GM18867 (cell line): Measurements from ENCODE around the gene NANOS1.
"Not testable (repeated sequence)": the region's sequence is repeated elsewhere in the genome, so short reads cannot be mapped to it uniquely, and the experiment has no call there.

Experiments
- ATAC-seq: cut with Tn5 transposase; IDR thresholded peaks from one replicate; pipeline ENCODE4 v1.9.1; 2021; ENCODE audit warnings: mild to moderate bottlenecking, moderate library complexity; ENCODE audit not compliant: unreplicated experiment

Gene NANOS1

GRCh38 chr10:119006451-119007210 is 22.9 kb upstream of the NANOS1 start:
- ATAC-seq, result no peak

GRCh38 chr10:119007211-119007574 is 22.3 kb upstream of the NANOS1 start:
- no peak for ATAC-seq

GRCh38 chr10:119020627-119020946 is 8.9 kb upstream of the NANOS1 start:
- no peak for ATAC-seq

- no peak for ATAC-seq
Observed at GRCh38 chr10:119022846-119023552, 6.5 kb upstream of the NANOS1 start.

- no peak for ATAC-seq
Observed at GRCh38 chr10:119023553-119023868, 6.0 kb upstream of the NANOS1 start.

- ATAC-seq, result no peak
Observed at GRCh38 chr10:119024882-119025281, 4.6 kb upstream of the NANOS1 start.

GRCh38 chr10:119025336-119025735 is 4.2 kb upstream of the NANOS1 start:
- no peak for ATAC-seq

- no peak for ATAC-seq
Observed at GRCh38 chr10:119025776-119026175, 3.7 kb upstream of the NANOS1 start.

- ATAC-seq, result no peak
Observed at GRCh38 chr10:119026301-119027110, 3.0 kb upstream of the NANOS1 start.

- ATAC-seq, result not testable (repeated sequence)
Observed at GRCh38 chr10:119028445-119028899, 1.0 kb upstream of the NANOS1 start.

- ATAC-seq, result peak; percentile 70
Observed at GRCh38 chr10:119028900-119029612, 458 bp upstream of the NANOS1 start.

GRCh38 chr10:119030421-119031250 is 1.1 kb downstream of the NANOS1 start:
- peak; percentile 44 for ATAC-seq

- ATAC-seq, result no peak
Observed at GRCh38 chr10:119031496-119032059, 2.1 kb downstream of the NANOS1 start.

GRCh38 chr10:119039161-119039560 is 9.6 kb downstream of the NANOS1 start:
- no peak for ATAC-seq

GRCh38 chr10:119041326-119041725 is 11.8 kb downstream of the NANOS1 start:
- no peak for ATAC-seq

GRCh38 chr10:119042169-119042568 is 12.7 kb downstream of the NANOS1 start:
- ATAC-seq, result no peak

- ATAC-seq, result no peak
Observed at GRCh38 chr10:119045561-119045960, 16.0 kb downstream of the NANOS1 start.

- ATAC-seq, result no peak
Observed at GRCh38 chr10:119049361-119049760, 19.8 kb downstream of the NANOS1 start.

GRCh38 chr10:119049777-119050176 is 20.3 kb downstream of the NANOS1 start:
- no peak for ATAC-seq

- ATAC-seq, result no peak
Observed at GRCh38 chr10:119051775-119052174, 22.3 kb downstream of the NANOS1 start.
